ENCODE data around the gene CDH4.

CDH4 gene

DNA sequence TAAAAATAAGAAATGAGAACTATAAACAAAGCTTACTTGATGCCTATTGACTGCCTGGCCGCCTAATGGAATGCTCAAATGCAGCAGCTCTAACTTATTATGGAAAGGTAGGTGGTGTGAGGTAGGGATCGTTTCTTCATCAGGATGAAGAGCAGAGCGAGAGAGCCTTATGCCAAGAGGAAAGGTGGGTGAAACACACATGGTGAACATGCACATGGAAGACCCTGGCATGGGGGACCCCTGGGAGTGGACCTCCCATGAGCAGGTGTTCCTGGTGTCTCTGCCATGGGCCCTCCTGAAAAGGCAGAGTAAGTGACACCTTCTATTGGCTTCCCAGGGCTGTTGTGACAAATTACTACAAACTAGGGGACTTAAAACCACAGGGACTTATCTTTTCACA, 130.1 kb downstream of the CDH4 start:
- Histone ChIP-seq H3K9me3 (ENCODE audit: control insufficient read depth, insufficient read depth, low read depth, low read length) (no peaks in the 10 kb centered on the region), H3K36me3 (ENCODE audit: control insufficient read depth in 2 of 2, insufficient read depth in 1 of 2, low read length in 2 of 2) (no peaks in the 10 kb centered on the region), H3K4me3 (ENCODE audit: low read depth, low read length) (no peak overlapping the region), H3K27ac (ENCODE audit: extremely low read depth, low read depth, low read length) (no peak overlapping the region), H3K4me1 (ENCODE audit: control insufficient read depth, insufficient read depth, low read length) (no peaks in the 10 kb centered on the region)
- CTCF ChIA-PET: interaction anchor here (0.7 kb wide), 2 partner anchors 22 to 298 kb away, joined by 3 read pairs; no protein-coding TSS in a partner anchor
- TF ChIP-seq ZNF214 (tag by site-specific recombination; IDR thresholded peaks at IDR 0.05; ENCODE audit: borderline replicate concordance) (no peak), EGR2 (tag by site-specific recombination; IDR thresholded peaks at IDR 0.05; ENCODE audit: low read depth) (no peak), ZBTB7A (tag by site-specific recombination; IDR thresholded peaks at IDR 0.05; ENCODE audit: low read depth) (no peak), ZNF202 (tag by site-specific recombination; IDR thresholded peaks at IDR 0.05; ENCODE audit: borderline replicate concordance) (no peak)
- TF ChIP-seq, protein P1, sequence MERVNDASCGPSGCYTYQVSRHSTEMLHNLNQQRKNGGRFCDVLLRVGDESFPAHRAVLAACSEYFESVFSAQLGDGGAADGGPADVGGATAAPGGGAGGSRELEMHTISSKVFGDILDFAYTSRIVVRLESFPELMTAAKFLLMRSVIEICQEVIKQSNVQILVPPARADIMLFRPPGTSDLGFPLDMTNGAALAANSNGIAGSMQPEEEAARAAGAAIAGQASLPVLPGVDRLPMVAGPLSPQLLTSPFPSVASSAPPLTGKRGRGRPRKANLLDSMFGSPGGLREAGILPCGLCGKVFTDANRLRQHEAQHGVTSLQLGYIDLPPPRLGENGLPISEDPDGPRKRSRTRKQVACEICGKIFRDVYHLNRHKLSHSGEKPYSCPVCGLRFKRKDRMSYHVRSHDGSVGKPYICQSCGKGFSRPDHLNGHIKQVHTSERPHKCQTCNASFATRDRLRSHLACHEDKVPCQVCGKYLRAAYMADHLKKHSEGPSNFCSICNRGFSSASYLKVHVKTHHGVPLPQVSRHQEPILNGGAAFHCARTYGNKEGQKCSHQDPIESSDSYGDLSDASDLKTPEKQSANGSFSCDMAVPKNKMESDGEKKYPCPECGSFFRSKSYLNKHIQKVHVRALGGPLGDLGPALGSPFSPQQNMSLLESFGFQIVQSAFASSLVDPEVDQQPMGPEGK (tag by site-specific recombination; IDR thresholded peaks at IDR 0.05): no peak
- TF ChIP-seq, protein P2, sequence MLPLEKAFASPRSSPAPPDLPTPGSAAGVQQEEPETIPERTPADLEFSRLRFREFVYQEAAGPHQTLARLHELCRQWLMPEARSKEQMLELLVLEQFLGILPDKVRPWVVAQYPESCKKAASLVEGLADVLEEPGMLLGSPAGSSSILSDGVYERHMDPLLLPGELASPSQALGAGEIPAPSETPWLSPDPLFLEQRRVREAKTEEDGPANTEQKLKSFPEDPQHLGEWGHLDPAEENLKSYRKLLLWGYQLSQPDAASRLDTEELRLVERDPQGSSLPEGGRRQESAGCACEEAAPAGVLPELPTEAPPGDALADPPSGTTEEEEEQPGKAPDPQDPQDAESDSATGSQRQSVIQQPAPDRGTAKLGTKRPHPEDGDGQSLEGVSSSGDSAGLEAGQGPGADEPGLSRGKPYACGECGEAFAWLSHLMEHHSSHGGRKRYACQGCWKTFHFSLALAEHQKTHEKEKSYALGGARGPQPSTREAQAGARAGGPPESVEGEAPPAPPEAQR (tag by site-specific recombination; IDR thresholded peaks at IDR 0.05): no peak
- POLR2A ChIA-PET: no interaction called here

GRCh38 chr20:61385296-61385695, 133.2 kb downstream of the CDH4 start:
- Histone ChIP-seq H3K4me3 (ENCODE audit: low read depth, low read length) (no peak overlapping the region), H3K27ac (ENCODE audit: extremely low read depth, low read depth, low read length) (no peak overlapping the region), H3K36me3 (ENCODE audit: control insufficient read depth in 2 of 2, insufficient read depth in 1 of 2, low read length in 2 of 2) (no peaks in the 10 kb centered on the region), H3K4me1 (ENCODE audit: control insufficient read depth, insufficient read depth, low read length) (no peaks in the 10 kb centered on the region), H3K9me3 (ENCODE audit: control insufficient read depth, insufficient read depth, low read depth, low read length) (no peaks in the 10 kb centered on the region)
- POLR2A ChIA-PET: no interaction called here
- no peak for TF ChIP-seq ZNF292 (tag by site-specific recombination; IDR thresholded peaks at IDR 0.05; ENCODE audit: borderline replicate concordance, low read depth)
- TF ChIP-seq ZNF23 (tag by site-specific recombination; IDR thresholded peaks at IDR 0.05; ENCODE audit: borderline replicate concordance): no peak
- no peak for TF ChIP-seq ZNF660 (tag by site-specific recombination; IDR thresholded peaks at IDR 0.05)
- TF ChIP-seq ZIC2 (tag by site-specific recombination; IDR thresholded peaks at IDR 0.05): no peak
- TF ChIP-seq TSHZ1 (tag by site-specific recombination; IDR thresholded peaks at IDR 0.05; ENCODE audit: borderline replicate concordance): no peak
- TF ChIP-seq ZNF626 (tag by site-specific recombination; IDR thresholded peaks at IDR 0.05): no peak
- TF ChIP-seq ZNF677 (tag by site-specific recombination; IDR thresholded peaks at IDR 0.05): no peak
- TF ChIP-seq PRDM1 (tag by site-specific recombination; IDR thresholded peaks at IDR 0.05): no peak
- TF ChIP-seq ZNF202 (tag by site-specific recombination; IDR thresholded peaks at IDR 0.05; ENCODE audit: borderline replicate concordance): no peak
- CTCF ChIA-PET: interaction anchor here (0.6 kb wide), 1 partner anchor 511 kb away, joined by 3 read pairs; no protein-coding TSS in a partner anchor

- CTCF ChIA-PET: interaction anchor here (0.6 kb wide), 1 partner anchor 510 kb away, joined by 3 read pairs; no protein-coding TSS in a partner anchor
- POLR2A ChIA-PET: no interaction called here
Observed at GRCh38 chr20:61385731-61386130, 133.7 kb downstream of the CDH4 start.

More at GRCh38 chr20:61385731-61386130, 133.7 kb downstream of the CDH4 start:
- Histone ChIP-seq H3K27ac (ENCODE audit: extremely low read depth, low read depth, low read length) (no peak overlapping the region), H3K4me3 (ENCODE audit: low read depth, low read length) (no peak overlapping the region), H3K4me1 (ENCODE audit: control insufficient read depth, insufficient read depth, low read length) (no peaks in the 10 kb centered on the region), H3K9me3 (ENCODE audit: control insufficient read depth, insufficient read depth, low read depth, low read length) (no peaks in the 10 kb centered on the region), H3K36me3 (ENCODE audit: control insufficient read depth in 2 of 2, insufficient read depth in 1 of 2, low read length in 2 of 2) (no peaks in the 10 kb centered on the region)
- TF ChIP-seq MYNN (tag by site-specific recombination; IDR thresholded peaks at IDR 0.05; ENCODE audit: borderline replicate concordance): no peak
- no peak for TF ChIP-seq ZNF140 (tag by site-specific recombination; IDR thresholded peaks at IDR 0.05)
- TF ChIP-seq ZIC2 (tag by site-specific recombination; IDR thresholded peaks at IDR 0.05): no peak
- TF ChIP-seq, protein P3, sequence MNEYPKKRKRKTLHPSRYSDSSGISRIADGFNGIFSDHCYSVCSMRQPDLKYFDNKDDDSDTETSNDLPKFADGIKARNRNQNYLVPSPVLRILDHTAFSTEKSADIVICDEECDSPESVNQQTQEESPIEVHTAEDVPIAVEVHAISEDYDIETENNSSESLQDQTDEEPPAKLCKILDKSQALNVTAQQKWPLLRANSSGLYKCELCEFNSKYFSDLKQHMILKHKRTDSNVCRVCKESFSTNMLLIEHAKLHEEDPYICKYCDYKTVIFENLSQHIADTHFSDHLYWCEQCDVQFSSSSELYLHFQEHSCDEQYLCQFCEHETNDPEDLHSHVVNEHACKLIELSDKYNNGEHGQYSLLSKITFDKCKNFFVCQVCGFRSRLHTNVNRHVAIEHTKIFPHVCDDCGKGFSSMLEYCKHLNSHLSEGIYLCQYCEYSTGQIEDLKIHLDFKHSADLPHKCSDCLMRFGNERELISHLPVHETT (tag by site-specific recombination; IDR thresholded peaks at IDR 0.05): no peak
- no peak for TF ChIP-seq EGR2 (tag by site-specific recombination; IDR thresholded peaks at IDR 0.05; ENCODE audit: low read depth)
- no peak for TF ChIP-seq ZNF513 (tag by site-specific recombination; IDR thresholded peaks at IDR 0.05)
- no peak for TF ChIP-seq MZF1 (tag by site-specific recombination; IDR thresholded peaks at IDR 0.05; ENCODE audit: borderline replicate concordance)
- TF ChIP-seq ZNF654 (tag by site-specific recombination; IDR thresholded peaks at IDR 0.05; ENCODE audit: low read depth): no peak
- TF ChIP-seq ZNF658 (tag by site-specific recombination; IDR thresholded peaks at IDR 0.05): no peak
- TF ChIP-seq YY1 (tag by site-specific recombination; IDR thresholded peaks at IDR 0.05): no peak
